GM19035 (cell line): ENCODE measurements around the gene PRKG1.

ENCODE experiments used
- ATAC-seq: cut with Tn5 transposase; IDR thresholded peaks from one replicate; pipeline ENCODE4 v1.9.1; 2021; ENCODE audit not compliant: unreplicated experiment

Gene PRKG1

GRCh38 chr10:51955696-51956095, 881.4 kb downstream of the PRKG1 start:
- no peak for ATAC-seq

GRCh38 chr10:51956822-51957221, 882.5 kb downstream of the PRKG1 start:
- ATAC-seq = no peak

- ATAC-seq = no peak
These were observed 886.2 kb downstream of the PRKG1 start for GRCh38 chr10:51960494-51960895.

- no peak for ATAC-seq
These were observed 887.1 kb downstream of the PRKG1 start for GRCh38 chr10:51961401-51961800.

- no peak for ATAC-seq
These were observed 890.3 kb downstream of the PRKG1 start for GRCh38 chr10:51964630-51965029.

- ATAC-seq = no peak
These were observed 891.2 kb downstream of the PRKG1 start for GRCh38 chr10:51965451-51965850.

- no peak for ATAC-seq
These were observed 898.6 kb downstream of the PRKG1 start for GRCh38 chr10:51972733-51973346.

GRCh38 chr10:51980752-51981151, 906.5 kb downstream of the PRKG1 start:
- ATAC-seq = no peak

GRCh38 chr10:51981731-51982130, 907.4 kb downstream of the PRKG1 start:
- no peak for ATAC-seq

- ATAC-seq = no peak
These were observed 909.2 kb downstream of the PRKG1 start for GRCh38 chr10:51983481-51983880.

- no peak for ATAC-seq
These were observed 911.0 kb downstream of the PRKG1 start for GRCh38 chr10:51985336-51985735.

- no peak for ATAC-seq
These were observed 912.2 kb downstream of the PRKG1 start for GRCh38 chr10:51986516-51986915.

GRCh38 chr10:51993475-51993874, 919.2 kb downstream of the PRKG1 start:
- ATAC-seq = no peak

GRCh38 chr10:51999096-51999495, 924.8 kb downstream of the PRKG1 start:
- no peak for ATAC-seq

GRCh38 chr10:52004342-52004949, 930.2 kb downstream of the PRKG1 start:
- peak; percentile 71 for ATAC-seq

- ATAC-seq = no peak
These were observed 932.8 kb downstream of the PRKG1 start for GRCh38 chr10:52007091-52007490.

- ATAC-seq = no peak
These were observed 936.8 kb downstream of the PRKG1 start for GRCh38 chr10:52011118-52011517.

- ATAC-seq = no peak
These were observed 944.8 kb downstream of the PRKG1 start for GRCh38 chr10:52019077-52019555.

GRCh38 chr10:52019656-52020055, 945.4 kb downstream of the PRKG1 start:
- ATAC-seq = no peak

- ATAC-seq = no peak
These were observed 945.9 kb downstream of the PRKG1 start for GRCh38 chr10:52020173-52020572.

GRCh38 chr10:52020702-52021101, 946.4 kb downstream of the PRKG1 start:
- ATAC-seq = no peak

- no peak for ATAC-seq
These were observed 952.9 kb downstream of the PRKG1 start for GRCh38 chr10:52027055-52027705.
